Measurements from ENCODE around the gene RPS5.

DNA sequence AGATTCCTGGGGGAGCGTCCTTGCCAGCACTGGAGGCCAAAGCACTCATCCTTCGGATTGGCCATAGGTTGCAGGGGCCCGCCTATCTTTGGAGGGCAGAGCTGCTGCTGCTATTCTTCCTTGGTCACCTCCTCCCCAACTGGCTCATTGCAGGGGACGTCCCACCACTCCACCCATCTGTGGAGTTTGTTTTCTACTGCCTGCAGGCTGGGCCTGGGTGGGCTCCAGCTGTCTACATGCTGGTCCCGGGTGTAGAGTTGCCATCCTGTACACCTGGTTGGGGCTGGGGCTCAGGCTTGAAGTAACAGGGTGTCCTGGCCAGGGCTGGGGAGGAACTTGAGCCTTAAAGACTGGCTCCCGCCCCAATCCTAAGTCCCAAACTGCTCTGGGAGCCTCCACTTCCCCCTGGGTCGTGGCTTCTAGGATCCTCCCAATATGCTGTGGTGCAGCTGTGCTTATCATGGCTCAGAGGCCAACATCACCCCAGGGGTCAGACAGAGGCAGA lies 10.5 kb downstream of the RPS5 start:
- TF ChIP-seq CTCF (IDR thresholded peaks at IDR 0.05 in 2 of 3, conservative IDR thresholded peaks at IDR 0.05 in 1 of 3; ENCODE audit: insufficient read depth in 2 of 3, low read depth in 1 of 3, low read length in 3 of 3) (no peak), SAP30 (IDR thresholded peaks at IDR 0.05; ENCODE audit: borderline replicate concordance, insufficient read depth, low read depth, low read length, poor library complexity, severe bottlenecking) (no peak), PML (IDR thresholded peaks at IDR 0.05; ENCODE audit: low read length) (no peak), NR4A1 (CRISPR knock-in tag; IDR thresholded peaks at IDR 0.05) (no peak), NR4A1 (tag; IDR thresholded peaks at IDR 0.05) (no peak), TAF7 (tag; IDR thresholded peaks at IDR 0.05) (no peak), PRPF4 (IDR thresholded peaks at IDR 0.05; ENCODE audit: insufficient read depth, low read depth, low read length, poor library complexity, severe bottlenecking) (no peak), RFX5 (IDR thresholded peaks at IDR 0.05; ENCODE audit: low read depth, low read length) (no peak), ZNF12 (CRISPR knock-in tag; IDR thresholded peaks at IDR 0.05) (no peak), TAF1 (IDR thresholded peaks at IDR 0.05; ENCODE audit: control insufficient read depth, extremely low read depth, insufficient read depth, low read length, severe bottlenecking) (no peak), REST (IDR thresholded peaks at IDR 0.05; ENCODE audit: borderline replicate concordance) (no peak), REST (CRISPR knock-in tag; IDR thresholded peaks at IDR 0.05; ENCODE audit: low read depth) (no peak)
- TF ChIP-seq, protein P1, sequence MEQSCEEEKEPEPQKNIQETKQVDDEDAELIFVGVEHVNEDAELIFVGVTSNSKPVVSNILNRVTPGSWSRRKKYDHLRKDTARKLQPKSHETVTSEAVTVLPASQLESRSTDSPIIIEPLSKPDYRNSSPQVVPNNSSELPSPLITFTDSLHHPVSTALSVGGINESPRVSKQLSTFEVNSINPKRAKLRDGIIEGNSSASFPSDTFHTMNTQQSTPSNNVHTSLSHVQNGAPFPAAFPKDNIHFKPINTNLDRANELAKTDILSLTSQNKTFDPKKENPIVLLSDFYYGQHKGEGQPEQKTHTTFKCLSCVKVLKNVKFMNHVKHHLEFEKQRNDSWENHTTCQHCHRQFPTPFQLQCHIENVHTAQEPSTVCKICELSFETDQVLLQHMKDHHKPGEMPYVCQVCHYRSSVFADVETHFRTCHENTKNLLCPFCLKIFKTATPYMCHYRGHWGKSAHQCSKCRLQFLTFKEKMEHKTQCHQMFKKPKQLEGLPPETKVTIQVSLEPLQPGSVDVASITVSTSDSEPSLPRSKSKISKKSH (CRISPR knock-in tag; IDR thresholded peaks at IDR 0.05), result no peak
- TF ChIP-seq, protein P2, sequence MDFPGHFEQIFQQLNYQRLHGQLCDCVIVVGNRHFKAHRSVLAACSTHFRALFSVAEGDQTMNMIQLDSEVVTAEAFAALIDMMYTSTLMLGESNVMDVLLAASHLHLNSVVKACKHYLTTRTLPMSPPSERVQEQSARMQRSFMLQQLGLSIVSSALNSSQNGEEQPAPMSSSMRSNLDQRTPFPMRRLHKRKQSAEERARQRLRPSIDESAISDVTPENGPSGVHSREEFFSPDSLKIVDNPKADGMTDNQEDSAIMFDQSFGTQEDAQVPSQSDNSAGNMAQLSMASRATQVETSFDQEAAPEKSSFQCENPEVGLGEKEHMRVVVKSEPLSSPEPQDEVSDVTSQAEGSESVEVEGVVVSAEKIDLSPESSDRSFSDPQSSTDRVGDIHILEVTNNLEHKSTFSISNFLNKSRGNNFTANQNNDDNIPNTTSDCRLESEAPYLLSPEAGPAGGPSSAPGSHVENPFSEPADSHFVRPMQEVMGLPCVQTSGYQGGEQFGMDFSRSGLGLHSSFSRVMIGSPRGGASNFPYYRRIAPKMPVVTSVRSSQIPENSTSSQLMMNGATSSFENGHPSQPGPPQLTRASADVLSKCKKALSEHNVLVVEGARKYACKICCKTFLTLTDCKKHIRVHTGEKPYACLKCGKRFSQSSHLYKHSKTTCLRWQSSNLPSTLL (IDR thresholded peaks at IDR 0.05), result no peak
